Measurements from ENCODE around the gene EPHA3. TPM values are rescaled to one million over a fixed set of nuclear protein-coding genes. Genes with fewer than 3 reads are reported as not detected.

Gene EPHA3
- total and polyA plus RNA-seq, 2 donors (not counting 1 experiment from before 2014, with no cell fraction given) = 0.23 to 0.99 TPM

- no peak for TF ChIP-seq CTCF (conservative IDR thresholded peaks at IDR 0.05 in 1 of 2, IDR thresholded peaks at IDR 0.05 in 1 of 2; ENCODE audit: low read depth in 1 of 2, low read length in 2 of 2)
- TF ChIP-seq EZH2 (IDR thresholded peaks at IDR 0.05; ENCODE audit: low read length, missing control alignments) = no peak
- no peak overlapping the region for H3K27ac ChIP-seq (ENCODE audit: insufficient read depth, low read length)
- H3K36me3 ChIP-seq (ENCODE audit: control insufficient read depth, insufficient read depth, low read length) = no peaks in the 10 kb centered on the region
- no peaks in the 10 kb centered on the region for H3K27me3 ChIP-seq (ENCODE audit: control insufficient read depth, insufficient read depth, low read length)
- H2AFZ ChIP-seq (ENCODE audit: low read length) = no peak overlapping the region
- peaks cover 3% of the 10 kb centered on the region for H3K4me1 ChIP-seq (ENCODE audit: control insufficient read depth, extremely low read depth, insufficient read depth, low read length)
- no peak overlapping the region for H3K4me2 ChIP-seq (ENCODE audit: extremely low read depth, insufficient read depth, low read length)
- no peak for DNase-seq (ENCODE audit: low read depth in 2 of 2)
- no peak overlapping the region for H3K4me3 ChIP-seq (replicated peaks in 1 of 4; ENCODE audit: control extremely low read depth in 1 of 4, insufficient read depth in 1 of 4, low read depth in 3 of 4, low read length in 4 of 4)
- no peak overlapping the region for H3K9ac ChIP-seq (ENCODE audit: insufficient read depth, low read length)
- no peaks in the 10 kb centered on the region for H3K79me2 ChIP-seq (ENCODE audit: control insufficient read depth, insufficient read depth, low read length)
- H3K9me3 ChIP-seq (ENCODE audit: control insufficient read depth, insufficient read depth, low read depth, low read length) = no peaks in the 10 kb centered on the region
- H4K20me1 ChIP-seq (ENCODE audit: control insufficient read depth, extremely low read depth, insufficient read depth, low read length) = no peaks in the 10 kb centered on the region
Observed at GRCh38 chr3:89297199-89297598, 189.8 kb downstream of the EPHA3 start.

DNA sequence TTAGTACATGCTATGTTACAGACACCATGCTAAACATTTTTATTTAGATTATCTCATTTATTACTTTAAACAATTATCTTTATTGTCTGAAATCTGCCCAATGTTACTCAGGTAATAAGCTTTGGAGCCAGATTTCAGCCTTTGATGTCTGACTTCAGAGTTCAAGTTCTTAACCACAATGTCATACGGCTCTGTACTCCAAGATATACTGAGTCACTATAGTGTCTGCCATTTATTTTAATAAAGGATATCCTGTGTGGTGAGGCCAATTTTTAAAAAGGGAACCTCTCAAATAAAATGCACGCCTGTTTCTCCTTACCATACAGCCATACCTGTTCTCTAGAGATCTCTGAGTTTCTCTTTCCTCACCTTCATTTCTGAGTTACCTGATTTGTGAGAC lies 193.1 kb downstream of the EPHA3 start:
- Histone ChIP-seq H3K9me3 (ENCODE audit: control insufficient read depth, insufficient read depth, low read depth, low read length) (no peaks in the 10 kb centered on the region), H3K79me2 (ENCODE audit: control insufficient read depth, insufficient read depth, low read length) (no peaks in the 10 kb centered on the region), H3K36me3 (ENCODE audit: control insufficient read depth, insufficient read depth, low read length) (no peaks in the 10 kb centered on the region), H3K4me3 (replicated peaks in 1 of 4; ENCODE audit: control extremely low read depth in 1 of 4, insufficient read depth in 1 of 4, low read depth in 3 of 4, low read length in 4 of 4) (no peak overlapping the region), H3K9ac (ENCODE audit: insufficient read depth, low read length) (no peak overlapping the region), H3K27me3 (ENCODE audit: control insufficient read depth, insufficient read depth, low read length) (no peaks in the 10 kb centered on the region), H3K27ac (ENCODE audit: insufficient read depth, low read length) (no peak overlapping the region), H3K4me2 (ENCODE audit: extremely low read depth, insufficient read depth, low read length) (no peak overlapping the region), H4K20me1 (ENCODE audit: control insufficient read depth, extremely low read depth, insufficient read depth, low read length) (no peaks in the 10 kb centered on the region), H3K4me1 (ENCODE audit: control insufficient read depth, extremely low read depth, insufficient read depth, low read length) (peaks cover 3% of the 10 kb centered on the region), H2AFZ (ENCODE audit: low read length) (no peak overlapping the region)
- TF ChIP-seq CTCF (conservative IDR thresholded peaks at IDR 0.05 in 1 of 2, IDR thresholded peaks at IDR 0.05 in 1 of 2; ENCODE audit: low read depth in 1 of 2, low read length in 2 of 2) = no peak
- TF ChIP-seq EZH2 (IDR thresholded peaks at IDR 0.05; ENCODE audit: low read length, missing control alignments) = no peak
- DNase-seq (ENCODE audit: low read depth in 2 of 2) = peak in 1 of 2 donors; percentile 62

GRCh38 chr3:89300981-89301380 lies 193.6 kb downstream of the EPHA3 start:
- Histone ChIP-seq H3K9me3 (ENCODE audit: control insufficient read depth, insufficient read depth, low read depth, low read length) (no peaks in the 10 kb centered on the region), H3K4me1 (ENCODE audit: control insufficient read depth, extremely low read depth, insufficient read depth, low read length) (peaks cover 3% of the 10 kb centered on the region), H3K4me2 (ENCODE audit: extremely low read depth, insufficient read depth, low read length) (no peak overlapping the region), H2AFZ (ENCODE audit: low read length) (no peak overlapping the region), H3K9ac (ENCODE audit: insufficient read depth, low read length) (no peak overlapping the region), H3K27me3 (ENCODE audit: control insufficient read depth, insufficient read depth, low read length) (no peaks in the 10 kb centered on the region), H3K79me2 (ENCODE audit: control insufficient read depth, insufficient read depth, low read length) (no peaks in the 10 kb centered on the region), H3K4me3 (replicated peaks in 1 of 4; ENCODE audit: control extremely low read depth in 1 of 4, insufficient read depth in 1 of 4, low read depth in 3 of 4, low read length in 4 of 4) (no peak overlapping the region), H3K27ac (ENCODE audit: insufficient read depth, low read length) (no peak overlapping the region), H3K36me3 (ENCODE audit: control insufficient read depth, insufficient read depth, low read length) (no peaks in the 10 kb centered on the region), H4K20me1 (ENCODE audit: control insufficient read depth, extremely low read depth, insufficient read depth, low read length) (no peaks in the 10 kb centered on the region)
- peak in 1 of 2 donors; percentile 29 for DNase-seq (ENCODE audit: low read depth in 2 of 2)
- TF ChIP-seq EZH2 (IDR thresholded peaks at IDR 0.05; ENCODE audit: low read length, missing control alignments) = no peak
- no peak for TF ChIP-seq CTCF (conservative IDR thresholded peaks at IDR 0.05 in 1 of 2, IDR thresholded peaks at IDR 0.05 in 1 of 2; ENCODE audit: low read depth in 1 of 2, low read length in 2 of 2)

Data from fibroblast of lung (primary cell).